SKM-1 treated with dmso at 0.1 percent for 144 hours (cell line): ENCODE results near the gene SP2.

Experiments
- DNase-seq: peaks from one replicate; lab custom pipeline; 2025; ENCODE audit not compliant: unreplicated experiment; lab: John Stamatoyannopoulos, UW

Gene SP2

GRCh38 chr17:47969930-47970724, 74.1 kb downstream of the SP2 start:
- DNase-seq = no peak

GRCh38 chr17:47970725-47971499, 74.9 kb downstream of the SP2 start, which contains the start of gene CDK5RAP3:
CDK5RAP3 (plus strand) TSS chr17:47971113; CDS start chr17:47971147, 34 bp downstream.
- DNase-seq = peak; percentile 99

- peak; percentile 90 for DNase-seq
Observed at GRCh38 chr17:47973541-47973940, 77.5 kb downstream of the SP2 start.

DNA sequence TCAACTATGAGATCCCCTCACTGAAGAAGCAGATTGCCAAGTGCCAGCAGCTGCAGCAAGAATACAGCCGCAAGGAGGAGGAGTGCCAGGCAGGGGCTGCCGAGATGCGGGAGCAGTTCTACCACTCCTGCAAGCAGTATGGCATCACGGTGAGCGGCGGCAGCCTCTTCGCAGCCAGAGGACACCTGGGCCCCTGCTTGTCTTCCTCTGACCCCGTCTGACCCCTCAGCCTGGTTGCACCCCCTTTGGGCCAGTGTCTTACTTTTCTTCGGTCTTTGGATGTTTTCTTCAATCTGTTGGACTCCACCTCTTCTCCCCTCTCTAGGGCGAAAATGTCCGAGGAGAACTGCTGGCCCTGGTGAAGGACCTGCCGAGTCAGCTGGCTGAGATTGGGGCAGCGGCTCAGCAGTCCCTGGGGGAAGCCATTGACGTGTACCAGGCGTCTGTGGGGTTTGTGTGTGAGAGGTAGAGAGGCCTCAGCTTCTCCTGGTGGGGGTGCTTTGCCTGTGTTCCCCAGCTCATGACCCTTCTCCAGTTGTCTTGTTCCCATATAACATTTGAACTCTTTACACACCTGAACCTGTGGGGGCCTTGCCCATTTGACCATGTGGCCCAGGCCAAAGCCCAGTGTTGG, 79.3 kb downstream of the SP2 start:
- DNase-seq = no peak

DNA sequence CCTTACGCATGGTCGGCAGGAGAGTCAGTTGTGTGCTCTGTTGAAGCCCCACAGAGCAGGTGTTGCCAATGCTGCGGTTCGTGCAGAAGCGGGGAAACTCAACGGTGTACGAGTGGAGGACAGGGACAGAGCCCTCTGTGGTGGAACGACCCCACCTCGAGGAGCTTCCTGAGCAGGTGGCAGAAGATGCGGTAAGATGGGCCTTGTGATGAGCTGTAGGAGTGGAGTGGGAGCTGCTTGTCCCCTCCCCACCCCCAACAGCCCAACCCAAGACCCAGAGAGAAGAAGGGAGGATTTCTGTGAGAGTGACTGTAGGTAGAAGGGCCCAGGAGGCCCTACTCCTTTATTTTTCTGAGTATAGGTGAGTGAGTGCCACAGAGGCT, 79.8 kb downstream of the SP2 start:
- DNase-seq = no peak

DNA sequence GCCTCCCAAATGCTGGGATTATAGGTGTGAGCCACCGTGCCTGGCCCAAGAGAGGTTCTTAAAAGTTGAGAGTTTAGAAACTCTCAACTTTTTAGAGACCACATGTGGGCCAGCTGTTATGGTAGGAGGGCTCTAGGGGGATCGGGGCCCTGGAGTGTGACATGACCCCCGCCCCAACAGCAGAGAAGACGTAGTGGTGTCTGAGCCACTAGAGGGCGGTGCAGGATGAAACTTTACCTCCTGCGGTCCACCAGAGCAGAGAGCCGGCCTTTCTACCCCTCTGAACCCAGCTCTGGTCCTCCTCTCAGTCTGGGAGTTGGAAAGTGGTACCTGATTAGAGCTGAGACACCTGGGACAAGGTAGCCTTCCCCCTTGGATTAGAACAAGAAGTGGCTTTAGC, 82.3 kb downstream of the SP2 start:
- DNase-seq = peak; percentile 34
